HS-27A (cell line): ENCODE data around the gene NBL1.
A peak's percentile ranks its signal among the peaks of the same experiment; 100 is the strongest.

ENCODE experiments used
- DNase-seq: peaks from one replicate; pipeline ENCODE4 v3.0.0-alpha.2; 2012; ENCODE audit warnings: low read depth, missing footprints

Gene NBL1

GRCh38 chr1:19703280-19703679 lies 59.2 kb downstream of the NBL1 start:
- DNase-seq, result no peak

GRCh38 chr1:19704247-19705113 lies 60.4 kb downstream of the NBL1 start:
- DNase-seq, result peak; percentile 19

- no peak for DNase-seq
Observed at GRCh38 chr1:19705464-19705863, 61.4 kb downstream of the NBL1 start.

- no peak for DNase-seq
Observed at GRCh38 chr1:19706136-19706535, 62.0 kb downstream of the NBL1 start.
